SK-N-SH (cell line): ENCODE results near the gene TP53I11.

Experiments used
- CHD2 ChIP-seq: fragments of 150-350 bp; IDR thresholded peaks from 2 replicates; pipeline ENCODE4 v1.6.1; 2018; ENCODE audit warnings: low read length; ENCODE audit not compliant: partially characterized antibody
- CTCF ChIP-seq: fragments of 200-600 bp; sonication (generic); IDR thresholded peaks from 2 replicates; pipeline ENCODE4 v1.6.1; 2017; ENCODE audit warnings: antibody characterized with exemption, mild to moderate bottlenecking, moderate library complexity
- EZH2phosphoT487 ChIP-seq: fragments of 200-600 bp; sonication (generic); IDR thresholded peaks from 2 replicates; pipeline ENCODE4 v1.6.1; 2017; ENCODE audit warnings: low read depth, mixed run types, mild to moderate bottlenecking, antibody characterized with exemption, moderate library complexity, borderline replicate concordance
- MXI1 ChIP-seq: IDR thresholded peaks from 2 replicates; pipeline ENCODE4 v1.6.1; 2012; ENCODE audit warnings: mild to moderate bottlenecking, low read depth, low read length, improper control_type of control experiment
- POLR2AphosphoS5 ChIP-seq: IDR thresholded peaks from 2 replicates; pipeline ENCODE4 v1.6.1; 2012; ENCODE audit warnings: low read depth, low read length
- REST ChIP-seq: IDR thresholded peaks from 2 replicates; pipeline ENCODE4 v1.6.1; 2012; ENCODE audit warnings: mild to moderate bottlenecking, low read depth, low read length, moderate library complexity
- TAF1 ChIP-seq: IDR thresholded peaks from 2 replicates; pipeline ENCODE4 v1.6.1; 2012; ENCODE audit warnings: low read depth, mild to moderate bottlenecking, low read length, moderate library complexity, borderline replicate concordance
- TEAD4 ChIP-seq: IDR thresholded peaks from 2 replicates; pipeline ENCODE4 v1.4.0; 2012; ENCODE audit warnings: mild to moderate bottlenecking, borderline replicate concordance; ENCODE audit not compliant: insufficient read depth
- YY1 ChIP-seq: IDR thresholded peaks from 2 replicates; pipeline ENCODE4 v1.4.0; 2012; ENCODE audit warnings: low read depth, mild to moderate bottlenecking
- ZBTB33 ChIP-seq: IDR thresholded peaks from 2 replicates; pipeline ENCODE4 v1.4.0; 2012; ENCODE audit warnings: low read depth, borderline replicate concordance
- TF ChIP-seq, protein P1 (sequence below): fragments of 150-350 bp; IDR thresholded peaks from 2 replicates; pipeline ENCODE4 v1.6.1; 2017; ENCODE audit warnings: antibody characterized with exemption, low read length, low read depth, borderline replicate concordance
- TF ChIP-seq, protein P2 (sequence below): IDR thresholded peaks from 2 replicates; pipeline ENCODE4; 2012
- TF ChIP-seq, protein P3 (sequence below): IDR thresholded peaks from 2 replicates; pipeline ENCODE4 v1.4.0; 2012; ENCODE audit warnings: low read depth

- TF ChIP-seq CHD2 (no peak), POLR2AphosphoS5 (no peak), CTCF (no peak), TEAD4 (no peak), MXI1 (no peak), EZH2phosphoT487 (no peak), YY1 (no peak), ZBTB33 (no peak), TAF1 (no peak), REST (no peak)
- TF ChIP-seq, protein P1, sequence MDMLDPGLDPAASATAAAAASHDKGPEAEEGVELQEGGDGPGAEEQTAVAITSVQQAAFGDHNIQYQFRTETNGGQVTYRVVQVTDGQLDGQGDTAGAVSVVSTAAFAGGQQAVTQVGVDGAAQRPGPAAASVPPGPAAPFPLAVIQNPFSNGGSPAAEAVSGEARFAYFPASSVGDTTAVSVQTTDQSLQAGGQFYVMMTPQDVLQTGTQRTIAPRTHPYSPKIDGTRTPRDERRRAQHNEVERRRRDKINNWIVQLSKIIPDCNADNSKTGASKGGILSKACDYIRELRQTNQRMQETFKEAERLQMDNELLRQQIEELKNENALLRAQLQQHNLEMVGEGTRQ, result no peak
- TF ChIP-seq, protein P2, sequence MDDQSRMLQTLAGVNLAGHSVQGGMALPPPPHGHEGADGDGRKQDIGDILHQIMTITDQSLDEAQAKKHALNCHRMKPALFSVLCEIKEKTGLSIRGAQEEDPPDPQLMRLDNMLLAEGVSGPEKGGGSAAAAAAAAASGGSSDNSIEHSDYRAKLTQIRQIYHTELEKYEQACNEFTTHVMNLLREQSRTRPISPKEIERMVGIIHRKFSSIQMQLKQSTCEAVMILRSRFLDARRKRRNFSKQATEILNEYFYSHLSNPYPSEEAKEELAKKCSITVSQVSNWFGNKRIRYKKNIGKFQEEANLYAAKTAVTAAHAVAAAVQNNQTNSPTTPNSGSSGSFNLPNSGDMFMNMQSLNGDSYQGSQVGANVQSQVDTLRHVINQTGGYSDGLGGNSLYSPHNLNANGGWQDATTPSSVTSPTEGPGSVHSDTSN, result no peak
- TF ChIP-seq, protein P3, sequence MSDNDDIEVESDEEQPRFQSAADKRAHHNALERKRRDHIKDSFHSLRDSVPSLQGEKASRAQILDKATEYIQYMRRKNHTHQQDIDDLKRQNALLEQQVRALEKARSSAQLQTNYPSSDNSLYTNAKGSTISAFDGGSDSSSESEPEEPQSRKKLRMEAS, result no peak
Observed at GRCh38 chr11:44936951-44937543, 13.6 kb downstream of the TP53I11 start.
